Large intestine (tissue), 3 donors: ENCODE results near the gene HYAL3. TPM values are rescaled to one million over a fixed set of nuclear protein-coding genes. Genes with fewer than 3 reads are reported as not detected.

Experiments used
- DNase-seq, 2 donors: peaks; one replicate each; pipeline versions ENCODE4 v3.0.0 to v3.0.0-alpha.2; 2013
- H3K27ac ChIP-seq: one replicate; pipeline ENCODE4 v1.5.1; 2013; ENCODE audit warnings: low read length
- H3K27me3 ChIP-seq: 2 replicates; pipeline ENCODE4 v1.6.1; 2013; ENCODE audit warnings: low read length; ENCODE audit not compliant: control insufficient read depth, insufficient read depth
- H3K36me3 ChIP-seq: 2 replicates; pipeline ENCODE4 v1.6.1; 2013; ENCODE audit warnings: low read length; ENCODE audit not compliant: control insufficient read depth, insufficient read depth
- H3K4me1 ChIP-seq: one replicate; pipeline ENCODE4 v1.6.1; 2013; ENCODE audit warnings: low read length; ENCODE audit not compliant: control insufficient read depth, insufficient read depth
- H3K4me3 ChIP-seq: one replicate; pipeline ENCODE4 v1.5.1; 2013; ENCODE audit warnings: low read length
- H3K9me3 ChIP-seq: one replicate; pipeline ENCODE4 v1.6.1; 2013; ENCODE audit warnings: mild to moderate bottlenecking, low read depth, low read length, moderate library complexity; ENCODE audit not compliant: control insufficient read depth
- WGBS: methylation state at CpG from one replicate; pipeline ENCODE4 v1.1.5; 2013; ENCODE audit warnings: low lambda C conversion rate; ENCODE audit not compliant: insufficient coverage; 5-methylcytosine and 5-hydroxymethylcytosine counted together
- polyA plus RNA-seq: library from polyadenylated mRNA; unstranded; fragments of 120-200 nt; gene quantifications from one replicate; pipeline ENCODE4 v1.2.1, GENCODE V29; 2013

HYAL3 gene
- polyA plus RNA-seq, 1 donor: 2.7 TPM

DNA sequence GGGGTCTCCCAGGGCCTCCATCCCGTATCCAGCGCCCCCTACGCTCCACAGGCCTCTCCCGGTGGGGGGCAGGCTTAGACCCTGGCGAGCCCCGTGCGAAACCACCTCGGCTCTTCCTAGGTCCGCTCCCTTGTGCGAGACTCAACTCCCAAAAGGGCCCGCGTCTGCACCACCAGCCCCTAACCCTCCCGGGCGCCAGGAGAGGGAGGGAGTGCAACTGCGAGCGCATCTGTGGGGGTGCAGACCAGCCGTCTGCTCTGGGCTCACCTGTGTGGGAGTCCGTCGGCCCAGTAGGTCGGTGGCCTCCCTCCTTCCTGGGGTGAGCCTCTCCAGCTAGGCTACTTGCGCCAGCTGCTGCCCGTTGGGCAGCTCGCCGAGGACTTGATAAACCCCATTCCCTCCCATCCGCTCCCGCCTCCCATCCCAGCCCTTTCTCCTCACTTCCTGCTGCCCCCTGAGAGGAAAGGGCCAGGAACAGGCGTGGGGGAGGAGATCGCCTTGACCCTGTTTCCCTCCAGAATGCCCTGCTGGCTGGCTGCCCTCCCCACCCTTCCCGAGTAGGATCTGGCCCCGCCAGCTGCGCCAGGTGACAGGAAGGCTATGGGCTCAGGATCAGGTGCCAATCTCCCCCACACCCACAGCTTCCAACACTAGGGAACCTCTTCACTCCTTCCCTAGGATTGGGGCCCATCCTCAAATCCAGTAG lies 23.3 kb upstream of the HYAL3 start, which contains the start of gene HYAL2:
HYAL2 (minus strand) TSS at position 360 of the 706 bp plus-strand sequence. CDS start 2,256 bp downstream, outside the sequence.
- no CpG with 5 or more reads among the region's 31 CpGs for WGBS
- peaks cover 38% of the 10 kb centered on the region for H3K36me3 ChIP-seq
- DNase-seq: peak in 1 of 2 donors; percentile 38
- no peaks in the 10 kb centered on the region for H3K9me3 ChIP-seq
- H3K27ac ChIP-seq: peak within 1 kb of the TSS; percentile 94
- peaks cover 66% of the 10 kb centered on the region for H3K4me1 ChIP-seq
- H3K4me3 ChIP-seq: peak within 1 kb of the TSS; percentile 71
- no peaks in the 10 kb centered on the region for H3K27me3 ChIP-seq

DNA sequence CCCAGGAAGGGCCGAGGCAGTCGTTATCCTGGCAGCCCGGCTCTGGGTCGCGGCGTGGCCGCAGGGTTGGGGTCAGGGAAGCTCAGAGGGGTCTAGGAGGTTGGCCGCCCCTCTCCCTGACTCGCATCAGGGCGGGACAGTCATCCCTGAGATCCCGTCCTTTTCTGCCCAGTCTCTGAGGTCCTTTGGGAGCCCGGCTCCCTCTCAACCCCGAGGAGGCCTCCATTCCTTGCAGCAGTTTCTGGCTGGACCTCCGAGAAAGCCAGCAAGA lies 22.8 kb upstream of the HYAL3 start:
- peak overlapping the region; percentile 71 for H3K4me3 ChIP-seq
- DNase-seq: no peak
- peaks cover 43% of the 10 kb centered on the region for H3K36me3 ChIP-seq
- H3K27ac ChIP-seq: peak overlapping the region; percentile 94
- no CpG with 5 or more reads among the region's 14 CpGs for WGBS
- peaks cover 70% of the 10 kb centered on the region for H3K4me1 ChIP-seq
- H3K27me3 ChIP-seq: no peaks in the 10 kb centered on the region
- no peaks in the 10 kb centered on the region for H3K9me3 ChIP-seq

DNA sequence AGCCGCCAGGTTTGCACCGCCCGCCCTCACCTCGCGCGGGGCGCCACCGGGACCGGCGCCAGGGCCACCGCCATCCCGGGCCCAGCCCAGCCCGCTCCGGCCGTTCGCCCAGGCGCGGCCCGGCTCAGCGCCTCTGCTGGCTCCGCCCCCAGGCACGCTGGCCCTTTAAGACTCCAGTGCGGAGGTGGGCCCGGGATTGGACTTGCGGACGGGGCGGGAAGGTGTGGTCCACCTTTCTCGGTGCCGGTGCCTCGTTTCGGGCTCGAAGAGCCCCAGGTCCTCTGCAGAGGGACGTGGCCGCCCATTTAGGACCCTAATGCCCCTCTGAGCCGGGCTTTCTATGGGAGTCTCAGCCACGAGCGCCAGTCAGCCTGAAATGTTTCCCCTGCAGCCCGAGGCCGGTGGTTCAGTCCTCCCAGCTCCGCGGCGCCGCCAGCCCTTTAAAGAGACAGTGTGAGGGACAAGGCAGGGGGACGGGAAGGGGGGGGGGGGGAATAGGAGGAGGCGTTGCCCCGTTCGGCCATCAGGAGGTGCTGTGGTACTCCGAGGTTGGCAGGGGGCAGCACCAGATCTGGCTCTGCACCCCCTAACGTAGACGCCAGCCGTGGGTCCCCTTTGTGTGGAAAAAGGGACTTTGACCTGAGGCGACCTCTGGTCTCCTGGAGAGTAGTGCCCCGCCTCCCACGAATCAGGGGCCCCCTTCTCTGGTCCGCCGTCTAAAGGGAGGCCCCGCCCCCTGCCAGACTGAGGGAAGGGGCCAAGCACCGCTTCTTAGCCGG lies 22.3 kb upstream of the HYAL3 start:
- peaks cover 72% of the 10 kb centered on the region for H3K4me1 ChIP-seq
- WGBS: no CpG with 5 or more reads among the region's 59 CpGs
- DNase-seq: peak; percentile 87 to 97
- H3K27ac ChIP-seq: peak overlapping the region; percentile 94
- peak overlapping the region; percentile 71 for H3K4me3 ChIP-seq
- H3K36me3 ChIP-seq: peaks cover 46% of the 10 kb centered on the region
- H3K27me3 ChIP-seq: no peaks in the 10 kb centered on the region
- H3K9me3 ChIP-seq: no peaks in the 10 kb centered on the region

DNA sequence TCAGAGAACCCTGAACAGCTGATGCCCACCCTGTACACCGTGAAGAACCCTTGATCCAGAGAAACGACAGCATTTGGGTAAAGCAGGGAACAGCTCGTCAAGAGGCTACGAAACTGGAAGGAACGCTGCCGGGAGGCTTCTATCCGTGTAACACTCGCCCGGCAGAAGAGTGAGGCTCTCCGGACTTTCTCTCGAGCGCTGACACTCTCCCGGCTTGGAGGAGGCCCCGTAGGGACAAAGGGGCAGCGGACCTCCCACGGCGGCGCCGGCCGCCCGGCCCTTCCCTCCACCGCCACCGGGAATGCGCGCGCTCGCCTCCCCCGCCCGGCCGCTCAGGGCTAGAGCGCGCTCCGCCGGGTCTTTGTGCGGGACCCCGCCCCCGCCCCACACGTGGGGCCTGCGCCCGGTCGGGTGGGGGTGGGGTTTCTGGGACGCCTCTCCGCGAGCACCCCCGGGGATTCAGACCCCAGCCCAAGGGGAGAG lies 21.7 kb upstream of the HYAL3 start:
- peak overlapping the region; percentile 71 for H3K4me3 ChIP-seq
- H3K4me1 ChIP-seq: peaks cover 76% of the 10 kb centered on the region
- peak overlapping the region; percentile 94 for H3K27ac ChIP-seq
- peak; percentile 75 to 93 for DNase-seq
- no peaks in the 10 kb centered on the region for H3K27me3 ChIP-seq
- WGBS: no CpG with 5 or more reads among the region's 45 CpGs
- no peaks in the 10 kb centered on the region for H3K9me3 ChIP-seq
- H3K36me3 ChIP-seq: peaks cover 45% of the 10 kb centered on the region

DNA sequence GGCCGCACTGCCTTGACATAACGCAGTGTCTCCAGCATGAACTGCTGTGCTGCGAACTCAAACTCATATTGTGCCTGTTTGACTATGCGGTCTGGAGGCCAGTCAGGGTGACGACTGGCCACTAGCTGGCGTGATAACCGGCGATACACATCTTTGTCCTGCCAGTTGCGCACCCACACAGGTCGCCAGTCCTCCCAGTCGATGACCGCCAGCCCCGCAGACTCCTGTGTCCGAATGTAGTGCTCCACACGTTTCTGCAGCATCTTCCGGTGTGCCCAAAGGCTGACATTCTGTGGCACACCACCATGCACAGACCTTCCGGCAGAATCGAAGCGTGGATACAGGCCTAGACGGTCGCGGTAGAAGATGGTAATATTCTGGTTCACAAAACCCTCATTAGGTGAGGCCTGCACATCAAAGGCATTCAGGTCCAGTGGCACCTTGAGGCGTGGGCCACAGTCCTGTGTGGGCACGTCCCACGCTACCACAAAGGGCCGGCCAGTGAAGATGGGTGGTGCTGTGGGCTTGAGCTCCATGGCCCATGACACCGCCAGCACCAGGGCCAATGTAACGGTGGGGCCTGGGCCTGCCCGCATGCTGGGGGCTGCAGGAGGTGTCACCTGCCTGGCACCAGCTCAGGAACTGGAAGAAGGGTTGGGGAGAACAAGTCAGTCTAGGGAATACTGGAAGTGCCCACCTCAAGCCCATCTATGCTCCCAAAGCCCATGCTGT lies 20.9 kb upstream of the HYAL3 start:
- whole genome bisulfite sequencing: no CpG with 5 or more reads among the region's 29 CpGs
- H3K4me3 ChIP-seq: peak overlapping the region; percentile 71
- no peak for DNase-seq

DNA sequence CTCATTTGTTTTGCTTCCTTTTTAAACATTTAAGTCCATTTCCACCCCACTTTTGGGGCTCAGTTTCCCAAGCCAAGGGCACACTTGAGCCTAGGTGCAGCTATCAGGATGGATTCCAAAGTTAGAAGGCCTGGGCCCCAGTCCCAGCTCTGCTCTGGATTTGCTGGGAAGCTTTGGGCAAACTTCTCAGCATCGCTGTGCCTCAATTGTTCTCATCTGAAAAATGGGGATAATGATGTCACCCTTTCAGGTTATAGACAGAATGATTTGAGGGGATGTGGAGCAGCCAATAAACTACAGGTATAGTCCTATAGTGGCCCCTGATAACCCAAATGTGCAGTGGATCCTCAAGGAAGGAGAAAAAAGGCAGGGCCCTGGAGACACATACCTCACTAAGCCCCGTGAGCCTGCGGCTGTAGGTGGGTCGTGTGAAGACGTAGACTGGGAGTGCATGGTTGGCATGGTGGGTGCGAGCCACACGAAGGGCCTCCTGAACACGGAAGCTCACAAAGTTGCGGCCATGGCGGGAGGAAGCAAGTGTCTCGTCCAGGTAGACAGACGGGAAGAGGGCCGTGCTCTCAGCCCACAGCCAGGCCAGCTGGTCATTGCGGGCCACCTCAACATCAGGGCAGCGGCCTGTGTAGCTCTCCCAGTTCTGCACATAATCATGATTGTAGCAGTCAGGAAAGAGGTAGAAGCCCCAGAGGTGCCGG lies 20.1 kb upstream of the HYAL3 start:
- WGBS: no CpG with 5 or more reads among the region's 16 CpGs
- no peak overlapping the region for H3K27ac ChIP-seq
- peaks cover 48% of the 10 kb centered on the region for H3K36me3 ChIP-seq
- peaks cover 68% of the 10 kb centered on the region for H3K4me1 ChIP-seq
- no peak overlapping the region for H3K4me3 ChIP-seq
- H3K9me3 ChIP-seq: no peaks in the 10 kb centered on the region
- no peak for DNase-seq
- H3K27me3 ChIP-seq: no peaks in the 10 kb centered on the region

More for the DNA sequence above, 20.9 kb upstream of the HYAL3 start:
- no peaks in the 10 kb centered on the region for H3K9me3 ChIP-seq
- H3K27me3 ChIP-seq: no peaks in the 10 kb centered on the region
- H3K36me3 ChIP-seq: peaks cover 42% of the 10 kb centered on the region
- peak overlapping the region; percentile 94 for H3K27ac ChIP-seq
- H3K4me1 ChIP-seq: peaks cover 75% of the 10 kb centered on the region

DNA sequence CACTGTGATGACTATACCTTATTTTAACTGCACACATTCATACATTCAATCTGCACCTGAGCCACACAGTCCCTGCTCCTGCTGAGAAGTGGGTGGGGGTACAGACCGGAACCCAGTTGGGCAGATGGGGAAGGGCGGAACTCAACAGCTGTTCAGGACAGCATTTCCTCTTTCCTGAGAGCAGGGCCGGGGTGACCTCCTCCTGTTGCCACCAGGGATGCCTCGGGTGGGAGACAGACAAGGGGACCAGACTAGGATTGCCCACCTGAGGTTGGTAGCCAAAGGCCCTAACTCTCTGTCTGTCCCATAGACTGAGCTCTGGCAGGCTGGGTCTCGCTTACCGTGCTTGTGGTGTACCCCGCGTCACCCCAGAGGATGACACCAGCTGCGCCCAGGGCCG lies 19.4 kb upstream of the HYAL3 start:
- no peak overlapping the region for H3K27ac ChIP-seq
- no peaks in the 10 kb centered on the region for H3K9me3 ChIP-seq
- no peak overlapping the region for H3K4me3 ChIP-seq
- DNase-seq: no peak
- H3K4me1 ChIP-seq: peaks cover 60% of the 10 kb centered on the region
- no CpG with 5 or more reads among the region's 10 CpGs for WGBS
- H3K36me3 ChIP-seq: peaks cover 47% of the 10 kb centered on the region
- H3K27me3 ChIP-seq: no peaks in the 10 kb centered on the region

DNA sequence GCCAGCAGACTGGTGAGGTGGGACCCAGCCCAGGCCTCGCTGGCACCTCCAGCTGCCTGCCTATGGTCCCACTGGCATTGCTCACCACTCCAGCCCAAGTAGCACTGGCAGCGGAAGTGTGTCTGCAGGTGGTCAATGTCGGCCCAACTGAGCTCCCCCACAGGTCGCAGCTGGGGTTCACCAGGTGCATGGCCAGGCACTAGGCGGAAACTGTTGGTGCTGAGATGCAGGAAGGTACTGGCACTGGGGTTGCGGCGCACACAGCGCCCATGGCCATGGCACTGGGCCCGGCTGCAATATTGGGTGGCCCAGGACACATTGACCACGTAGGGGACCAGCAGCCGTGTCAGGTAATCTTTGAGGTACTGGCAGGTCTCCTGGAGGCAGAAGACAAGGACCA lies 19.0 kb upstream of the HYAL3 start:
- H3K27me3 ChIP-seq: no peaks in the 10 kb centered on the region
- peaks cover 57% of the 10 kb centered on the region for H3K4me1 ChIP-seq
- H3K36me3 ChIP-seq: peaks cover 47% of the 10 kb centered on the region
- no peak for DNase-seq
- H3K4me3 ChIP-seq: no peak overlapping the region
- H3K27ac ChIP-seq: no peak overlapping the region
- WGBS: no CpG with 5 or more reads among the region's 11 CpGs
- H3K9me3 ChIP-seq: no peaks in the 10 kb centered on the region

DNA sequence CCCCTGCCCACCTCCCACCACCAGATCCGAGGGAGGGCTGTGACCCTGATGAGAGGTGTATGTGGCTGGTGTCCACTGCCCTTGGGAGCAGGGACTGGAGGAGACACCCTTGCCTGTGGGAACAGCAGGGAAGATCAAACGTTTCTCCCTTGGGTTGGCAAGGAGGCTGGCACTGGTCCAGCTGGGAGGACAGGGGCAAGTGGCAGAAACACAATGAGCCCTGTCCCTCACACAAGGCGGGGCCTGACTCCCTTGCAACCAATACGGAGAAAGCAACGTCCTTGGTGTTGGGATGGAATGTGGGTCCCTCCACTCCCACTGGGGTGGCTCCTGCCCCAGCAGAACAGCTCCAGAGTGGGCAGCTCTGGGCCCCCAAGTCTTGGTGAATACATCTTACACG lies 18.1 kb upstream of the HYAL3 start:
- peak overlapping the region; percentile 80 for H3K27ac ChIP-seq
- H3K4me1 ChIP-seq: peaks cover 49% of the 10 kb centered on the region
- H3K27me3 ChIP-seq: no peaks in the 10 kb centered on the region
- no peak for DNase-seq
- no peak overlapping the region for H3K4me3 ChIP-seq
- H3K36me3 ChIP-seq: peaks cover 47% of the 10 kb centered on the region
- WGBS: no CpG with 5 or more reads among the region's 6 CpGs
- H3K9me3 ChIP-seq: no peaks in the 10 kb centered on the region
